HT-29 (cell line): ENCODE results near the gene CIT. TPM values are rescaled to one million over a fixed set of nuclear protein-coding genes. Genes with fewer than 3 reads are reported as not detected.
"Not testable (repeated sequence)": the region's sequence is repeated elsewhere in the genome, so short reads cannot be mapped to it uniquely, and the experiment has no call there.

Source experiments
- DNase-seq: peaks from one replicate; pipeline ENCODE4 v3.0.0-alpha.2; 2015; ENCODE audit warnings: low spot score
- total RNA-seq: library from RNA; depleted of rRNA; stranded (reverse); fragments of >200 nt; shearing (Covaris generic); gene quantifications from 2 replicates; pipeline ENCODE4 v1.2.3, GENCODE V29; 2014

Gene CIT
- total RNA-seq, 1 experiment from 2014 or later = 29.4 TPM

DNA sequence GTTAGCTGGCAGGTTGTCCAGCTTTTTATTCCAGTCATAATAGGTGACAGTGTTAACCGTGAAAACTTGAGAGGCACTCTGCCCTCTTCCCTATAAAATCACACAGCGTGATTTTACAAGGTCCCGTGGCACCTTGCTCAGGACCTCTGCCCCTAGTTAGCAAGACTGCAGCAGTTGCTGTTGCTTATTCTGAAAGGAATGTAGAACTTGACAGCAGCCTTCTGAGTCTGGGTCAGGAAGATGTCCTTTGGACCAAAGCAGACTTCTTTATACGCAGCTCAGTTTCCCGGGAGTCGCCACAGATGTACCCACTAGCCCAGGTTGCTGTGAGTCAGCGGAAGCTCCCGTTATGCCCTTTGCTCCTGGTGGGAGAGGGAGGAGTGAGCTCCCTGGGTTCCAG, 196.0 kb downstream of the CIT start:
- no peak for DNase-seq

DNA sequence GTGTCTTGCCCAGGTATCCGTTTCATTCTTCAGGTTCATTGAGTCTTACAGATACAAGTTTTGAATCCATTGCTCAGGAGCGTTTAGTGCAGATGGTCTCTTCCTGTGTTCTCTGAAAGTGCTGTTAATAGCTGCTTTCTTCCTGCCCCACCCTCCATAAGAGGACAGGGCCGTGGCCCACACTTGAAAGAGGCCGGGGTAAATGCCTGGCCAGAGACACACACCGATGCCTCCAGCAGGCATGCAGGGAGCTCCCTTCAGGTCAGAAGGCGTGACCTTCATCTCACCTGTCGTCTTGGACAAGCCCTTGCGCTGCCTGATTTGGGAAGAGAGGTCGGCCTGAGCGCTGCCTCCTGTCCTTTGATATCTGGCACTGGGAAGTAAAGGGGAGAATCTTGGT, 197.6 kb downstream of the CIT start:
- no peak for DNase-seq

DNA sequence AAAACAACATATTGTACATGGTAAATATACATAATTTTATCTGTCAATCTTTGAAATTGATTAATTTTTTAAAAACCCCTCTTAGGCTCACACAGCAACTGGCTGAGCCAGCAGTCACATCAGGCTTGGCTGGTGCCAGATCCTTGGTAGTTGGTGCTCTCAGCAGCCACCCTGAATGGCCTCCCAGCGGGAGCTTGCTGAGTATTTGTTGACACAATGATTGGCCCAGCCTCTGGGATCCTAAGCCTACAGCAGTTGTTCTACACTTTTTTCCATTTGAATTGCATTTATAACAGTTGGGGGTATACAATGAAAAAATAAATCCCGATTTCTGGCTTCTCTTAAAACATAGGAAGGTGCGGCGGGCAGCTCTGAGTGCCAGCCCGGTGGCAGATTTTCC, 198.0 kb downstream of the CIT start:
- DNase-seq = no peak

GRCh38 chr12:119678459-119678858, 198.7 kb downstream of the CIT start:
- no peak for DNase-seq

GRCh38 chr12:119676573-119676972, 200.5 kb downstream of the CIT start:
- DNase-seq = no peak

DNA sequence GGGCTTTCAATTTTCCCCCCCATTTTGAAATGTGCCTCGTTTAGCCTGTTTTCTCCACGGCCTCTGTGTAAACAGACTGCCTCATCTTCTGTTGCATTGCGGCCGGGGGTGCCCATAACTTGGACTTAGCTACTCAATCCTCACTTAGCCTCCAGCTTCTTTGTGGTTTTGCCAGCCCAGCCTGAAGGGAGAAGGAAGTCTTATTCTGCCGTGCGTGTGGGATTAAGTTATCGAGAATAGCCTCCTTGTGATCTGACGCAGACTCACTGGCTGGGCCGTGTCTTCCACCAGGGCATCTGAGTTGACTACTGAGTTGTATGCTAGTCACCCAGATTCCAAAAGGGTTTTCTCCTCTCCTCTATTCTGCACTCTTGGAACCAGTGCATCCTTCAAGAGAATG, 201.1 kb downstream of the CIT start:
- DNase-seq = no peak

DNA sequence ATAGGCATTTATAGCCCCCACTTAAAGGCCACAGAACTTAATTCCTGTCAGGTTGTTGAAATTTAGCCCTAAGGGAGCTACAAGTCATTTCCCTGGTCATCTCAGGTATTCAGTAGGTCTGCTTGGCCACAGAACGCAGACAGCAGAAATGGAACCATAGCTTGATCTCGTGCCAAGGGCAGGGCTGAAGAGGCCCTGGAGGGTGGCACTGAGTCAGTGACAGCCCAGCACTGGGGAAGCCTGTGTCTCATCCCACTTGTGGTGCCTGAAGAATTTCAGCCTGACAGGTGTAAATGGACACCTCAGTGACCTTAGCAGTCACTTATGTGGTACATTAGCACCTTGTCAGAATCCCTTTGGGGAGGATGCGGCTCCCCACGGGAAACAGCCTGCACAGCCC, 202.6 kb downstream of the CIT start:
- no peak for DNase-seq

- peak; percentile 50 for DNase-seq
Observed at GRCh38 chr12:119673634-119674033, 203.5 kb downstream of the CIT start.

DNA sequence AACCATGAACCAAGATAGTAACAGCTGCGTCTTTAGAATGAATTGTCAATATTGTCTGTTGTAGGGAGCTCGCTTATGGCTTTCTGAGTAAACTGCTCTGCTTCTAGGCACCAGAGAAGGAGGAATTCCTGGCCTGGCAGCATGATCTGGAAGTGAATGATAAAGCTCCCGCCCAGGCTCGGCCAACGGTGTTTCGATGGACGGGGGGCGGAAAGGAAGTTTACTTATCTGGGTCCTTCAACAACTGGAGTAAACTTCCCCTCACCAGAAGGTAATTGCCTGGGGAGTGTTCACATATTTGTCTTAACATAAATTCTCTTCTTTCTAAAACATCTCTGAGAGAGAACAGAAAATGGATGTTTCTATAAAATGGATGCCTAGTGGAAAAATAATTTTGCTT, 204.9 kb downstream of the CIT start:
- no peak for DNase-seq

- no peak for DNase-seq
Observed at GRCh38 chr12:119671070-119671469, 206.1 kb downstream of the CIT start.

DNA sequence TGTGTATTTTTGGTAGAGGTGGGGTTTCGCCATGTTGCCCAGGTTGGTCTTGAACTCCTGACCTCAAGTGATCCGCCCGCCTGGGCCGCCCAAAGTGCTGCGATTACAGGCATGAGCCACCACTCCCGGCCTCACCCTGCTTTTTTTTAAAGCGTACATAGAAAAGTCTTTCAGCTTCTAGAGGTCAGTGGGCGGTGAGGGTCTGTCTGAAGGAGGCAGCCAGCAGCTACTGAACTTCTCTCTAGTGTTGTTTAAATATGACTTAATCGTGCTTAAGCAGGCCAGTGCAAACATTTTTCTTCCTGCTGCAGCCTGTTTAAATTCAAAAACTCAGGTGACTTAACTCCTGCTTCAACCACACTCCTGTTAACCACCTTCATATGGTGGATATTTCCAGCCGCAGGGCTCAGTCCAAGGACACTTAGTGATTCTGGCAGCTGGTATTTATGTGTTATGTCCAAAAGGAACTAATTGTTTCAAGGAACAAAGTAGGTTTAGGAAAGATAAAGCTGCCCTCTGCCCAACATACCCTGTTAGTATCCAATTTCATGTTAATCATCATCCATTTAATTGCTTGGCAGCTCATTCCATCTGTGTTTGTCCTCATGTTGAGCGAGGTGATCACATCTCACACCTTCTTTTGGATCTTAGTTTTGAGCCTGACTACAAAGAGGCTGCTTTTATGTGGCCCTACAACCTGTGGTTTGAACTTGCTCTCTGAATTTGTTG, 207.2 kb downstream of the CIT start:
- DNase-seq = peak; percentile 79

DNA sequence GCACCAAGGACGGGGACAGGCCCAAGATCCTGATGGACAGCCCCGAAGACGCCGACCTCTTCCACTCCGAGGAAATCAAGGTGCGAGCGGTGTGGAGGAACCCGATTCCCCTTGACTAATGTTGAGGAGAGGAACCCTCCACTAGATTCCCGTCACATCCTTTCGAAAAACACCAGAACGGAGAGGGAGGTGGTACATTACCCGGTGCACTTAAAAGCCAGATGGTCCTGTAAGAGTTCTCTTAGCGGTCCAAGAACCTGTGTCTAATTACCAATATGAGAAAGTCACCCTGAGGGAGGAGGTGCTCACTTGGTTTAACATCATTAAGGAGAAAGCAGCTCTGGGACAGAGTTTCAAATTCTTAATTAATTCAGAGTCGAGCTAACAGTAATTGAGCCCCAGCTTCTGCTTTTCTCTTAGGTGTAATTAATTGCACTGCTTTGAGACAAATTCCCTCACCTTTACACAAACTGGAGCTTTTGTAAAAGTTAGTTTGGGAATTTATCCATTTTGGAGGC, 208.7 kb downstream of the CIT start:
- peak; percentile 35 for DNase-seq

- DNase-seq = peak; percentile 97
Observed at GRCh38 chr12:119667577-119668323, 209.4 kb downstream of the CIT start, which contains the start of gene PRKAB1. Gene PRKAB1 (plus strand): TSS chr12:119668133. CDS start chr12:119668245, 112 bp downstream.

GRCh38 chr12:119666900-119667576, 210.1 kb downstream of the CIT start:
- no peak for DNase-seq

GRCh38 chr12:119666226-119666795, 210.8 kb downstream of the CIT start:
- DNase-seq = no peak

- DNase-seq = no peak
Observed at GRCh38 chr12:119665164-119665929, 211.8 kb downstream of the CIT start.

- no peak for DNase-seq
Observed at GRCh38 chr12:119664642-119665041, 212.5 kb downstream of the CIT start.

- no peak for DNase-seq
Observed at GRCh38 chr12:119661882-119662281, 215.2 kb downstream of the CIT start.

DNA sequence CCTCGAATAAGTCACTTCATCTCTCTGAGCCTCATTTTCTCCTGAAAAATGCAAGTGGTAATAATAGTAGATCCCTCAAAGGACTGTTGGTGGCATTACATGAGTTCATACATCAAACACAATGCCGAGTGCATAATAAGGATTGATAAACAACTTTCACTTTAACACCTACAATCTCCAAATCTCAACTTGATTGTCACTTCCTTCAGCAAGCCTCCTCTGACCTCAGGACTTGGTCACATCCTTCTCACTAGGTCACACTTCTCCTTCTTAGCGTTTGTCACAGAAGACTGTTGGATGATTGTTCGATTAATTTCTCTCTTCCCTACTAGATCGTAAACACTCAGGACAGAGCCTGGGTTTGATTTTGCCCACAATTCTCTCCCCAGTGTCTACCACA, 217.0 kb downstream of the CIT start:
- DNase-seq = no peak

GRCh38 chr12:119659289-119659897, 217.7 kb downstream of the CIT start:
- peak; percentile 64 for DNase-seq

GRCh38 chr12:119658166-119658565, 219.0 kb downstream of the CIT start:
- DNase-seq = not testable (repeated sequence)
